Heart left ventricle (tissue), 16 donors: ENCODE data around the gene EFHD1. TPM values are rescaled to one million over a fixed set of nuclear protein-coding genes. Genes with fewer than 3 reads are reported as not detected.

ENCODE experiments used
- ATAC-seq, 4 donors: fragments of 200-7000 bp; cut with Tn5 transposase; one replicate each; pipeline ENCODE4 v1.9.1; 2020 to 2022; ENCODE audit warnings: moderate library complexity in 4 of 4, mild to moderate bottlenecking in 3 of 4, moderate number of reproducible peaks in 1 of 4
- DNase-seq, 5 donors: peaks; one replicate each; pipeline ENCODE4 v3.0.0-alpha.2; 2020
- H3K27ac ChIP-seq, 12 donors: fragments of 200-600 bp; sonication (generic) in 4 of 12; one replicate each; pipeline versions ENCODE4 v1.5.0 to v1.8.0; 2016 to 2022; ENCODE audit warnings: mild to moderate bottlenecking in 2 of 12
- H3K27me3 ChIP-seq, 9 donors: fragments of 200-600 bp; sonication (generic) in 2 of 9; one replicate each; pipeline versions ENCODE4 v1.5.1 to v1.8.0; 2016 to 2022; ENCODE audit warnings: mild to moderate bottlenecking in 3 of 9
- H3K36me3 ChIP-seq, 9 donors: fragments of 200-600 bp; sonication (generic) in 2 of 9; one replicate each; pipeline versions ENCODE4 v1.5.0 to v1.8.0; 2018 to 2022; ENCODE audit warnings: mild to moderate bottlenecking in 2 of 9
- H3K4me1 ChIP-seq, 12 donors: fragments of 200-600 bp; sonication (generic) in 4 of 12; one replicate each; pipeline versions ENCODE4 v1.5.0 to v1.8.0; 2016 to 2022; ENCODE audit warnings: mild to moderate bottlenecking in 3 of 12
- H3K4me3 ChIP-seq, 12 donors: fragments of 200-600 bp; sonication (generic) in 4 of 12; one replicate each; pipeline versions ENCODE4 v1.5.0 to v1.8.0; 2017 to 2022; ENCODE audit warnings: mild to moderate bottlenecking in 9 of 12, moderate library complexity in 4 of 12
- H3K9me3 ChIP-seq, 12 donors: fragments of 200-600 bp; sonication (generic) in 4 of 12; one replicate each; pipeline versions ENCODE4 v1.5.0 to v1.8.0; 2016 to 2022; ENCODE audit warnings: mild to moderate bottlenecking in 1 of 12
- POLR2A ChIP-seq, 2 donors: fragments of 450-650 bp; IDR thresholded peaks; one replicate each; pipeline ENCODE4 v1.6.1; 2017; ENCODE audit warnings: antibody characterized with exemption in 2 of 2, mild to moderate bottlenecking in 2 of 2, moderate library complexity in 2 of 2
- WGBS, 4 donors: extraction: QIAGEN DNeasy Blood & Tissue Kit in 2 of 4; methylation state at CpG; one replicate each; pipeline versions ENCODE4 v1.1.5 to v1.1.7; 2013 to 2018; 5-methylcytosine and 5-hydroxymethylcytosine counted together
- intact Hi-C, 10 donors: fragments of 100-400 bp; cut with DNase I; formaldehyde crosslinking; loops; one replicate each; pipeline versions ENCODE4 v1.11.1 to v1.14.2; 2022
- polyA plus RNA-seq, 2 donors: library from polyadenylated mRNA; stranded (reverse); fragments of 200-250 nt; gene quantifications; one replicate each; pipeline ENCODE4 v1.2.3, GENCODE V29; 2013
- total RNA-seq, 9 donors: library from RNA; depleted of rRNA in 2 of 9; stranded (reverse); fragments of >200 nt in 2 of 9; fragmentation: NEBNext Ultra II Directional in 3 of 9; extraction: Animal tissue kit (Norgen Biotek cat#: 25700) in 3 of 9; gene quantifications; one replicate each; pipeline versions ENCODE4 v1.1.0 to v1.2.4, GENCODE V29; 2016 to 2023
- TF ChIP-seq, protein P1 (sequence below), 12 donors: fragments of 200-600 bp; sonication (generic) in 4 of 12; IDR thresholded peaks; one replicate each; pipeline versions ENCODE4 v1.5.0 to v1.8.0; 2018 to 2022; ENCODE audit warnings: antibody characterized with exemption in 12 of 12, mild to moderate bottlenecking in 5 of 12
- donor health status: ischemic (EF 13 %, LVEDD 7.1; RV severe dilation, severe dysfunction).
- donor health status: healthy with polysubstance abuse.
- donor health status: DM: no; HTN: yes; CAD: no.
- donor health status: DM: no; HTN: no; CAD: no.
- donor health status: ischemic (EF 25% LVEDD 6.9; RV normal size, moderate dysfunction).
- donor health status: ischemic (EF 25% LVEDD 5.7; RV mildly dilated, moderate dysfunction).
- donor health status: healthy.
- donor health status: DM: yes; HTN: yes; CAD: no.
- donor health status: ischemic (EF 35%, LVEDD 5.7; RV mildly dilated, moderate dysfunction).
- donor health status: nonischemic (EF 11% LVEDD 7.7; RV severe dilation, severe dysfunction).
- donor health status: DM: yes; HTN: yes; CAD: no.
- donor health status: PGD.
- donor health status: ischemic (EF 29% LVEDD 5.4; RV normal size, mild dysfunction).
- donor health status: nonischemic (EF 23%, LVEDD 6.1; RV moderate dilation, normal function).

The EFHD1 gene
- total and polyA plus RNA-seq, 11 donors: 9.0 to 44.8 (median 20.7) TPM

DNA sequence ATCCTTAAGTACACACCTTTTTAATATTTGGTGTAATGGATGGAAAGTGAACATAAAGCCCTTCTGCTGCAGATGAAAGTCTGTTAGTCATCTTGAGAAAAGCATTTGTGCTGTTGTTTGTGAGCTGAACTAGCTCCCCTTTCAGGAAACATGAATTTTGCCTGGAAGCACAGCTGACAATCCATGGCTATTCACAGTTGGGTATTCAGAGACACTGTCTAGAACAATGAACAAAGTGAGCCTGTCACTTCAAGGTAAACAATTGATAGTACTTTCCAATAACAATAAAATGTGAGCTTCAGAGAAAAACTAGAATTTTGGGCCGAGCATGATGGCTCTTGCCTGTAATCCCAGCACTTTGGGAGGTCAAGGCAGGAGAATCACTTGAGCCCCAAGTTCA, 6.8 kb upstream of the EFHD1 start:
- 67 to 87% (median 73%) methylated on average over 1 of the region's 1 CpG for WGBS, 4 donors
- no peak overlapping the region for H3K27ac ChIP-seq
- no peak overlapping the region for H3K4me3 ChIP-seq
- ATAC-seq: no peak
- TF ChIP-seq, protein P1, sequence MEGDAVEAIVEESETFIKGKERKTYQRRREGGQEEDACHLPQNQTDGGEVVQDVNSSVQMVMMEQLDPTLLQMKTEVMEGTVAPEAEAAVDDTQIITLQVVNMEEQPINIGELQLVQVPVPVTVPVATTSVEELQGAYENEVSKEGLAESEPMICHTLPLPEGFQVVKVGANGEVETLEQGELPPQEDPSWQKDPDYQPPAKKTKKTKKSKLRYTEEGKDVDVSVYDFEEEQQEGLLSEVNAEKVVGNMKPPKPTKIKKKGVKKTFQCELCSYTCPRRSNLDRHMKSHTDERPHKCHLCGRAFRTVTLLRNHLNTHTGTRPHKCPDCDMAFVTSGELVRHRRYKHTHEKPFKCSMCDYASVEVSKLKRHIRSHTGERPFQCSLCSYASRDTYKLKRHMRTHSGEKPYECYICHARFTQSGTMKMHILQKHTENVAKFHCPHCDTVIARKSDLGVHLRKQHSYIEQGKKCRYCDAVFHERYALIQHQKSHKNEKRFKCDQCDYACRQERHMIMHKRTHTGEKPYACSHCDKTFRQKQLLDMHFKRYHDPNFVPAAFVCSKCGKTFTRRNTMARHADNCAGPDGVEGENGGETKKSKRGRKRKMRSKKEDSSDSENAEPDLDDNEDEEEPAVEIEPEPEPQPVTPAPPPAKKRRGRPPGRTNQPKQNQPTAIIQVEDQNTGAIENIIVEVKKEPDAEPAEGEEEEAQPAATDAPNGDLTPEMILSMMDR (IDR thresholded peaks at IDR 0.05): no peak
- TF ChIP-seq POLR2A (IDR thresholded peaks at IDR 0.05): no peak
- H3K4me1 ChIP-seq: peaks cover 0 to 13% (median 0%) of the 10 kb centered on the region in 12 donors
- H3K36me3 ChIP-seq: no peaks in the 10 kb centered on the region
- intact Hi-C loops: no loop called here
- H3K9me3 ChIP-seq: no peaks in the 10 kb centered on the region
- H3K27me3 ChIP-seq: peaks cover 0 to 9% (median 0%) of the 10 kb centered on the region in 9 donors
- no peak for DNase-seq

DNA sequence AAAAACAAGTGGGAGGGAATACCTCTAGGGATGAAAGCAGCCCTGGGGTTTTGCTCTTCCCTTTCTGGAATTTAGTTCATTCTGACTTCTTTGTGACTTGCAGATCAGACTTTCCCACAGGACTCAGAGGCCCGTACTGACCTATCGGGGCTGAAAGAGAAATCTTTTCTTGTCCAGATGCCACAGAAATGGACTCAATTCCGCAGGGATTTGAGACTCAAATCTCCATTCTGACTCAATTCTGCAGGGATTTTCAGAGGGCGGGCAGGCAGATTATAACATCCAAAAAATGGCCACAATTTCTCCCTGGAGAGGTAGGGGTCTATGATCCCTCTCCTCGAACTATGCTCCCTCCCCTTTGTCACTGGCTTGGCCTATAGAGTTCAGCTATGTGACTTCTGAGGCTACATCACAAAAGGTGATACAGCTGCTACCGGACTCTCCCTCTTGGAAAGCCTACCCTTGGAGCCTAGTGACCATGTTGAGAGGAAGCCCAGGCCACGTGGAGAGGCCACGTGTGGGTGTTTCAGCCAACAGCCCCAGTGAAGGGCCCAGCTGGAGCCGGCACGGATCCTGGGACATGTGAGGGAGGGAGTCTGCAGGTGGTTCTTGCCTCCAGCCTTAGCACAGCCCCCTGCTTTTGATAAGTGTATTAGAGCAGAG, 4.8 kb upstream of the EFHD1 start:
- 59 to 69% (median 64%) methylated on average over 10 of the region's 10 CpGs for WGBS, 4 donors
- peak overlapping the region; percentile 31 to 77 (median 54) for H3K27ac ChIP-seq
- DNase-seq: peak; percentile 74 to 88 (median 78)
- peaks cover 0 to 25% (median 9%) of the 10 kb centered on the region in 12 donors for H3K4me1 ChIP-seq
- H3K36me3 ChIP-seq: no peaks in the 10 kb centered on the region
- ATAC-seq: peak; percentile 50 to 79 (median 54)
- no peak overlapping the region for H3K4me3 ChIP-seq
- no peak for TF ChIP-seq POLR2A (IDR thresholded peaks at IDR 0.05)
- TF ChIP-seq, protein P1 (IDR thresholded peaks at IDR 0.05): no peak
- peaks cover 0 to 20% (median 5%) of the 10 kb centered on the region in 9 donors for H3K27me3 ChIP-seq
- intact Hi-C loops: no loop called here
- no peaks in the 10 kb centered on the region for H3K9me3 ChIP-seq

DNA sequence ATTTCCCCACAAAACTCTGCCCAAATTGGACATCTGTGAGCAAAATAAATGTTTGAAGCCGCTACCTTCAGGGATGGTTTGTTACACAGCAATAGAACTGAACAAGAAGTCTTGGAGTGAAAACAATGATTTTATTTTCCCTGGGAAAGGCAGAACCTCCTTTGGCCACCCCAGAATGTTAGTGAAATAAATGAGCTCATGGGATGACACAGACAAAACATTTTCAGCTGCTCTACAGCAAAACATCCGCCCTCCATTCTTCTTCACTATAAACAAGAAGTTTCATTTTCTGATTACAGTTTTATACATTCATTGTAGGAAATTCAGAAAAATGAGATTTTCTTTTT, 4.3 kb upstream of the EFHD1 start:
- intact Hi-C loops: no loop called here
- H3K9me3 ChIP-seq: no peaks in the 10 kb centered on the region
- peaks cover 0 to 25% (median 6%) of the 10 kb centered on the region in 9 donors for H3K27me3 ChIP-seq
- 69 to 83% (median 79%) methylated on average over 2 of the region's 2 CpGs for WGBS, 4 donors
- DNase-seq: no peak
- ATAC-seq: peak in 1 of 4 donors; percentile 30
- H3K36me3 ChIP-seq: no peaks in the 10 kb centered on the region
- H3K27ac ChIP-seq: peak overlapping the region; percentile 31 to 77 (median 54)
- no peak overlapping the region for H3K4me3 ChIP-seq
- no peak for TF ChIP-seq POLR2A (IDR thresholded peaks at IDR 0.05)
- TF ChIP-seq, protein P1 (IDR thresholded peaks at IDR 0.05): no peak
- H3K4me1 ChIP-seq: peaks cover 0 to 30% (median 9%) of the 10 kb centered on the region in 12 donors

DNA sequence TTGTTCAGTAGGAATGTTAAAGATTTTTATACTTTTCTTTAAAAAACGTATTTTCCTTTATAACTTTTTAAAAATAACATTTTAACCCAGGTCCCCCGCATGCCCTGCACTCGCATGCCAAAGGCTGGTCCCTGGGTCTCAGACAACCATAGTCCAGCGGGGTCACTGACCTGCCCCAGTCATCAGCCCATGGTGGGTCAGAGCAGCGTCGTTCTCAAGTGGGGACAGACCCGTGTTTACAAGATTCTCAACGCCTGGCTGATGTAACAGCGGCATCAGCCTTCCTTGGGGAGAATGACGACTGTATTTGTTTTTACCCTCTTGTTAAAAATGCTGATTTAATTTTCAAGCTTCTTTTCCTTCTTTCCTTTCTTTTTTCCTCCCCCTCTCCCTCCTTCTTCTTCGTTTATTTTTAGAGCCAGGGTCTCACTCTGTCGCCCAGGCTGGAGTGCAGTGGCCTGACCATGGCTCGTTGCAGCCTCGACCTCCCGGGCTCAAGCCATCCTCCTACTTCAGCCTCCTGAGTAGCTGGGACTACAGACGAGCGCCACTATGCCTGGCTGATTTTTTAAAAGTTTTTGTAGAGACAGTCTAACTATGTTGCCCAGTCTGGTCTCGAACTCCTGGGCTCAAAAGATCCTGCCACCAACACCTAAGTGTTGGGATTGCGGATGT, 1.0 kb upstream of the EFHD1 start:
- peak in 4 of 5 donors; percentile 21 to 56 (median 39) for DNase-seq
- H3K27me3 ChIP-seq: peaks cover 0 to 42% (median 6%) of the 10 kb centered on the region in 9 donors

More for the DNA sequence above, 1.0 kb upstream of the EFHD1 start:
- ATAC-seq: no peak
- peaks cover 0 to 32% (median 13%) of the 10 kb centered on the region in 12 donors for H3K4me1 ChIP-seq
- no peaks in the 10 kb centered on the region for H3K9me3 ChIP-seq
- H3K36me3 ChIP-seq: no peaks in the 10 kb centered on the region
- H3K4me3 ChIP-seq: peak overlapping the region; percentile 54 to 81 (median 66)
- peak overlapping the region; percentile 69 to 95 (median 86) for H3K27ac ChIP-seq
- TF ChIP-seq, protein P1 (IDR thresholded peaks at IDR 0.05): no peak
- TF ChIP-seq POLR2A (IDR thresholded peaks at IDR 0.05): no peak
- intact Hi-C loops: loop anchor here in 1 of 10 donors (5.0 kb wide), 1 partner anchor 35 kb away; no protein-coding TSS in a partner anchor
- 59 to 63% (median 61%) methylated on average over 19 of the region's 19 CpGs for WGBS, 4 donors
